HUES48 (cell line): ENCODE results near the gene CASP9.

Experiments used
- H3K27ac ChIP-seq: one replicate; pipeline ENCODE4 v1.7.0; 2013; ENCODE audit warnings: low read depth, low read length, inconsistent platforms
- H3K27me3 ChIP-seq: 2 replicates; pipeline ENCODE4 v1.6.1; 2013; ENCODE audit warnings: mild to moderate bottlenecking, low read length; ENCODE audit not compliant: control insufficient read depth, insufficient read depth
- H3K36me3 ChIP-seq: 2 replicates; pipeline ENCODE4 v1.6.1; 2013; ENCODE audit warnings: low read length; ENCODE audit not compliant: control insufficient read depth, insufficient read depth
- H3K4me1 ChIP-seq: 2 replicates; pipeline ENCODE4 v1.6.1; 2013; ENCODE audit warnings: mild to moderate bottlenecking, low read length; ENCODE audit not compliant: control insufficient read depth, insufficient read depth
- H3K4me3 ChIP-seq: 2 replicates; pipeline ENCODE4 v1.5.1; 2013; ENCODE audit warnings: mild to moderate bottlenecking, low read depth, low read length
- H3K9ac ChIP-seq: 2 replicates; pipeline ENCODE4 v1.6.1; 2013; ENCODE audit warnings: mild to moderate bottlenecking, low read depth, low read length, moderate library complexity
- H3K9me3 ChIP-seq: 2 replicates; pipeline ENCODE4 v1.6.1; 2013; ENCODE audit warnings: low read length; ENCODE audit not compliant: control insufficient read depth, insufficient read depth

The CASP9 gene

DNA sequence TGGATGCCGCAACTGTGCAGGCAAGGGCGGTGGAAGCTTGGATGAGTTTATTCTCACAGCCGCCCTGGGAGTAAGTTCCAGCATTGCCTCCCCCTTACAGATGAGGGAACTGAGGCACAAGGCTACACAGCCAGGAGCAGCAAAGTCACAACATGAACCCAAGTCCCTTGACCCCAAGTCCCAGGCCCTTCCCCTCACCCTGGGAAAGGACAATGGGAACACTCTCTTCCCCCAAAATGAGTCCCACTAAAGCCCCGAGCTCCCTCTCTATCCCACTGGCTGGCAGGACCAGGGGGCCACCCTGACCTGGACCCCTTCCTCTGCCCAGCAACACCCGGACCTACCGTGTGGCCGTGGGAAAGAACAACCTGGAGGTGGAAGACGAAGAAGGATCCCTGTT is 81.9 kb downstream of the CASP9 start:
- H3K4me3 ChIP-seq: no peak overlapping the region
- no peaks in the 10 kb centered on the region for H3K36me3 ChIP-seq
- H3K27me3 ChIP-seq: no peaks in the 10 kb centered on the region
- H3K4me1 ChIP-seq: no peaks in the 10 kb centered on the region
- no peak overlapping the region for H3K27ac ChIP-seq
- H3K9me3 ChIP-seq: no peaks in the 10 kb centered on the region
- no peak overlapping the region for H3K9ac ChIP-seq
